NCI-H345 (cell line): Measurements from ENCODE around the gene ENTREP1.
A peak's percentile ranks its signal among the peaks of the same experiment; 100 is the strongest.
"Not testable (repeated sequence)": the region's sequence is repeated elsewhere in the genome, so short reads cannot be mapped to it uniquely, and the experiment has no call there.

Experiments used
- DNase-seq: peaks from one replicate; lab custom pipeline; 2025; lab: John Stamatoyannopoulos, UW

The ENTREP1 gene, protein sequence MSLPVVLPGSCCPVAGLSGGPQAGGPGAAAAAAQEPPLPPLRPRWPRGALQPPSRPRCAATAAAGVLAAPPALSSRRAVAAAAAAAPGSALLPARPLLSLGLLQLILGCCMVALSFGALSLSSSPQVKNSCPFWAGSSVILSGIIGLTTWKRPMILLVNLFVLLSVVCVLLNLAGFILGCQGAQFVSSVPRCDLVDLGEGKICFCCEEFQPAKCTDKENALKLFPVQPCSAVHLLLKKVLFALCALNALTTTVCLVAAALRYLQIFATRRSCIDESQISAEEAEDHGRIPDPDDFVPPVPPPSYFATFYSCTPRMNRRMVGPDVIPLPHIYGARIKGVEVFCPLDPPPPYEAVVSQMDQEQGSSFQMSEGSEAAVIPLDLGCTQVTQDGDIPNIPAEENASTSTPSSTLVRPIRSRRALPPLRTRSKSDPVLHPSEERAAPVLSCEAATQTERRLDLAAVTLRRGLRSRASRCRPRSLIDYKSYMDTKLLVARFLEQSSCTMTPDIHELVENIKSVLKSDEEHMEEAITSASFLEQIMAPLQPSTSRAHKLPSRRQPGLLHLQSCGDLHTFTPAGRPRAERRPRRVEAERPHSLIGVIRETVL

DNA sequence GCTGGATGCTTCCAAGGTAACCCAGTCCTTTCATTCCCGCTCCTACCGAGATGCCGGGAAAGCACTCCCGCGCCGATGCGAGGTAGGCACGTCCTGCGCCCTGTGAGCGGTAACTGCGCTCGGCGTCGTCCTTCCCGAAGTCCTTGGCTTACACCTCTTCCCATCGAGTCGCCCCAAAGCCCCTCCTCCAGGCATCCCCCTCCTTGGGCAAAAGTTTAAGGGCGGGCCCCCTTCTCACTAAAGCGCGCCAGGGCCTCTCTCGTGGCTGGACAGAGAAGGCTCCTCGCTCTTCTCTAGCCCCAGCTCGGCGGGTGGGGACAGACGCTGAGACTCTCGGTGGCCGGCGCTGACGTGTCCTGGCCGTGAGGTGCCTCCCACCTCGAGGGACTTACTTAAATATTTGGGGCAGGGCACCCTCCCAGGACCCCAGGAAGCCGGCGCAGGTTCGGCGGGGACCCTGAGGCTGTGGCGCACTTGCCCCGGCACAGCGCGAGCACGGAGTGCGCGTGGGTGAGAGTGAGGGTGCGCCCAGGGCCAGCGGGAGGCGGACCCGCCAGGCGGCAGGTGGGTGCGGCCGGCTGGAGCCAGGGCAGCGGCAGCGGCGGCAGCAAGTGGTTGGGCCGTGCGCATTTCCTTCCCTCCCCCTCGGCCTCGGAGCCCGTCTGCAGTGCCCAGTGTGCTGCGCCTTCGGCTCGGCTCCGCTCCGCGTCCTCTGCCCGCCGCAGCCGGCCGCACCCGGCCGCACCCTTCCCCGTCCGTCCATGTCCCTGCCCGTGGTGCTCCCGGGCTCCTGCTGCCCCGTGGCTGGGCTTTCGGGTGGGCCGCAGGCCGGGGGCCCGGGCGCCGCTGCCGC, at the start of gene ENTREP1:
Gene ENTREP1 (plus strand): TSS at position 667 of the 853 bp plus-strand sequence. CDS start 95 bp downstream, at position 762.
- DNase-seq, result peak; percentile 53

DNA sequence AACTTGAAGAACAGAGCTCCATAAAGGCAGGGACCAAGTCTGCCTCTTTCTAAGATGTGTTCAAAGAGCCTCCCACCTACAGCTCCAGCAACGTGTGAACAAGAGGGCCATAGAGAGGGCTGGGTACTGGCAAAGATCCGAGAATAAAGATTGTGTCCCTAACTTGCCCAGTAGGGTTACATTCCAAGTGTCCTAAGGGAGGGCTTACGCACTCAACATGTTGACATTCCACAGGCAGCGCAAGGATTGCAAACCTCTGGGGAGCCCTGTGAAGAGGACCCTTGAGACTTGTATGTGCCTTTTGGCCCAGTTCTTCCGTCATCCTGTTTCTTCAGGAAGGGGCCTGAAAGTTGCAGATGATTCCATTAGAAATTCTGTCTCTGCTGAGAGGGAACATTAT, 48.2 kb upstream of the ENTREP1 start:
- no peak for DNase-seq

DNA sequence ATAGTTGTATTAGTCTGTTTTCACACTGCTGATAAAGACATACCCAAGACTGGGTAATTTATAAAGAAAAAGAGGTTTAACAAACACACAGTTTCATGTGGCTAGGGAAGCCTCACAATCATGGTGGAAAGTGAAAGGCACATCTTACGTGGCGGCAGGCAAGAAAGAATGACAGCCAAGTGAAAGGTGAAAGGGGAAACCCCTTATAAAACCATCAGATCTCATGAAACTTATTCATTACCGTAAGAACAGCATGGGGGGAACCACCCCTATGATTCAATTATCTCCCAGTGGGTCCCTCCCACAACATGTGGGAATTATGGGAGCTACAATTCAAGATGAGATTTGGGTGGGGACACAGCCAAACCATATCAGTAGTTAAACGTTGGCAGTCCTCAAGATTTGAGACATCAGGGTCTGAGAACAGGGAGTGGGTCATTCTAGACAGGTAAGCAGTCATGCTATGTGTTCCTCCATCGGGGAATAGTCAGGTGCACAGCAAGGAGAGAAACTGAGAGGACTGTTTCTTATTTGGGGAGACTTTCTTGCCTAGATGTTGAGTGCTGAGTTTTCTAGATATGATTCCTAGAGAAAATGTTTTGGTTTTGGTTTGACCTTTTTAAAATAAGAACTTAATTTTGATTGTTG, 45.8 kb upstream of the ENTREP1 start:
- no peak for DNase-seq

DNA sequence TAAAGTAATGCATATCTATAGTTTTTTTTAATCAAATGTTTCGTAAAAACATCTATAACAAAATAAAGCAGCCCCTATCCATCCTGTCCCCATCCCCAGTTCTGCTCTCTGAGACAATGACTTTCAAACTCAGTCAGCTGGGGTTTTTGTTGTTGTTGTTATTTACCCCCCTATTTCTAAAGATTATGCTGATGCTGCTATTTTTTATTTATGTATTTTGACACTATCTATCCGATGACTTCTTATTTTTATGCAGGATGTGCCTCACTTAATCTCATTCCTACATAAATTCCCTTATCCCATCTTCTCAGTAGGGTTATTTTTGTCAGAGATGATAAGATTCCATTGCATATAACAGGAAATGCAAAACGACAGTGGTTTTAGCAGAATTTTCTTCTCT, 45.3 kb upstream of the ENTREP1 start:
- DNase-seq, result no peak

DNA sequence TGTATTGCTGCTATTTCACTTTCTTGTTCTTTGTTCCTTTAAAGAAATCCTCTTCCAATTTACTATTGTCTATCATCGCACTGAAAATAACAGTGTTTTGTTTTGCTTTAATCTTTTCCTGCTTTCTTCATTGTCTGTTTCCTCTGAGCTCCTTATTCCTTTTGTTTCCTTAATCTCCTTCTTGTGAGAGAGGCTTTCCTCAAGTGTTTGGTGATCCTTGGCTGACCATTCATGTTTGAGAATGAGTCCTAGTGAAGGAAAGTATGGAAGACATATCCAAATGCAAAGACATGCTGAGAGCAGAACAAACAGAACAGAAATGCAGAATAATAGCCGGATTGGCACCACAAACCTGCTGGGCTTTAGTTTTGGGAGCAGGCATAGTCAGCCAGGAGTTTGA, 42.0 kb upstream of the ENTREP1 start:
- no peak for DNase-seq

DNA sequence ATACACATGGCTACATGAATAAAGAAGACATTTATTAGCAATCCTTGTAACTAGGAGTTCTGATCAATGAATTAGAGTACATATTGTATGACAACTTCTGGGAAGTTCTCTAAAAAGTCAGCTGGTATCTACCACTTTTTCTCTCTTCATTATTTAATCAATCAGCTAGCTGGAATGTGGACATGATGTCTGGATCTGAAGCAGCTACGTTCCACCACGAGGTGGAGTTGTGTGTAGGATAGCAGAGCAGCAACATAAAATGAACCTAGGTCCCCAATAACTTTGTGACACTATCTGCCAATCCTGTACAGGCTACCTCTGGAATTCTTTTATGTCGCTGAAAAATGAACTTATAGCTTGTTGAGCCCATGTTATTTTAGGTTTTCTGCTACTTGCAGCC, 32.9 kb upstream of the ENTREP1 start:
- no peak for DNase-seq

DNA sequence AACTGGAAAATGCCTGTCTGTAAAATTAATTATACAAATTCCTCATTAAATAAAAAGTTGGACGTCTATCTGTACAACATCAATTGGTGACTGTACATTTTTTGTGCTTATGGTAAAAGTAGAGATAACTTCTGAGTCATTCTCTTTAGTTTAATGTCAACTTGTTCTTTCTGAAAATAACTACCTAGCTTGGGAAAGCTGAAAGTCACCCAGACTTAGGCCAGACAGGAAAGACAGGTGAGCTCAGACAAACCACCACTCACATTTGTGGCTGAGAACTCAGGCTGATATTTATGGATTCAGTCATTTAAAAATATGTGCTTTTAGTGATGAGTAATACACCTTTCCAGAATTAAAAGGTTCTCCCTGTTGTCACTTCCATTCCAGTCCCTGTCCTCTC, 31.9 kb upstream of the ENTREP1 start:
- no peak for DNase-seq

DNA sequence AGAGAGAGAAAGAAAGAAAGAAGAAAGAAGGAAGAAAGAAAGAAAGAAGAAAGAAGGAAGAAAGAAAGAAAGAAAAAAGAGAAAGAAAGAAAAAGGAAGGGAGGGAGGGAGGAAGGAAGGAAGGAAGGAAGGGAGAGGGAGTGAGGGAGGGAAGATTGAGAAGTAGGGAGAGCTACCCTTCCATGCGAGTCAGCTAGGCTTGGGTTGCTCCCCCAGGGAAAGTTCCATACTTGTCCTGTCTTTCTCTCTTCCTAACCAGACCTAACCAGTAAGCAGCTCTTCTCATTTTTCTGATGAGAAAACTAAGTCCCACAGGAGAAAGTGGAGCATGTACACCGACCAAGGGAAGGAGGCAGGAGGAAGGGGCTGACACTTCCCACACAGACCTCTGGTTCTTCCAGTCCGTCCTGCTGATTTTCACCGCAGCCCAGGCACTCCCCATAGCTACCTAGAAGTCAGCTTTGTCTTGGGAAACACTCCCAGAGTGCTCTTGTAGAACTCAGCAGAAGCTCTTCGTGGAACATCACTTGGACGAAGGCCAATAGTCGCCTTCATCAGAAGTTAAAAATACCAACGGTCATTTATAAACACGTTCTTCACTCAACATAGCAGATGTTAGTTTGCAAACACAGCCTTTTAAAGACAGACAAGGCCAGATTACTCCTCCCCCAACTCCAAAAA, 29.0 kb upstream of the ENTREP1 start:
- no peak for DNase-seq

DNA sequence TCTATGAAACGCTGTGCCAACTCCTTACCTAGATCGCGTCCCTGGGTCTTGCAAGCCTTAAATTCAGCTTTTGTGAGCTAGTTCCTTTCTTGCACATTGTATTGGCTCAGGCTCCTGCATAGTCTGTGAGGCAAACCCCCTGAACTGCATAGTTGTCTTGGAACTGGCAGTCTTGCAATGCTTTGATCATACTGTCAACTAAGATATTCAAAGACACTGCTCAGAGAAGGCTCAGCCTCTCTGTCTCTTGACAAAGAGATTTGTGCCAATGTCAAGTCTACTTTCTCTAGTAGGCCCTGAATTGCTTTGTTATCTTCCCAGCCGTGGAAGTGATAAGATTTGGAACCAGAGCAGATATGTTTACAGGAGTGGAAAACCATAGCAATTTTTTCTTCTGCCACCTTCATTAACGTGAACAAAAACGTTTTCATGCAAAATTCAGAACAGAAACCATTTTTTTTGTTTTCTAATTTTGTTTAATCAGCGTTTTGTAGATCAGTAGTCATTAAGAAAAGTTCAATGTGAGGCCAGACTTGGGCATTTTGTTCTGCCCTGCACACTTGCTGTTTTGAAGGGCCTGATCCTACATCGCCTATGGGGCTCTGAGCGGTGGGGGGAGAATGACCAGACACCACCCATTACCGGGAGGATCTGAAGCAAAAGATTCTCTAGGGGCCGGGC, 27.6 kb upstream of the ENTREP1 start:
- no peak for DNase-seq

DNA sequence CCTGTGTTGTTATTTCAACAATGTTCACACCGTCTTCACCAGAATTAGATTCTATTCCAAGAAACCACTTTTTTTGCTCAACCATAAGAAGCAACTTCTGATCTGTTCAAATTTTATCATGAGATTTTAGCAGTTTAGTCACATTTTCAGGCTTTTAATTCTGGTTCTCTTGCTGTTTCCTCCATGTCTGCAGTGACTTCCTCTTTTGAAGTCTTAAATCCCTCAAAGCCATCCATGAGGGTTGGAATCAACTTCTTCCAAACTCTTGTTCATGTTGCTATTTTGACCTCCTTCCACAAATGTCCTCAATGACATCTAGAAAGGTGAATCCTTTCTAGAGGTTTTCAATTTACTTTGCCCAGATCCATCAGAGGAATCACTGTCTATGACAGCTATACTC, 25.7 kb upstream of the ENTREP1 start:
- no peak for DNase-seq

DNA sequence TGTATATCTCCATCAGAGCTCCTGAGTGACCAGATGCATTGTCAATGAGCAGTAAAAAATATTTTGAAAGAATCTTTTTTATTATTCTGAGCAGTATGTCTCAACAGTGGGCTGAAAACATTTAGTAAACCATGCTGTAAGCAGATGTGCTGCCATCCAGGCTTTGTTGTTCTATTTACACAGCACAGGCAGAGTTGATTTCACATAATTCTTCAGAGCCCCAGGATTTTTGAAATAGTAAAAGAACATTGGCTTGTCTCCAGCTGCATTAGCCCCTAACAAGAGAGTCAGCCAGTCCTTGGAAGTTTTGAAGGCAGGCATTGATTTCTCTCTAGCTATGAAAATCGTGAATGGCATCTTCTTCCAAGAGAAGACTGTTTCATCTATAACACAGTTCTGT, 25.2 kb upstream of the ENTREP1 start:
- DNase-seq, result no peak

DNA sequence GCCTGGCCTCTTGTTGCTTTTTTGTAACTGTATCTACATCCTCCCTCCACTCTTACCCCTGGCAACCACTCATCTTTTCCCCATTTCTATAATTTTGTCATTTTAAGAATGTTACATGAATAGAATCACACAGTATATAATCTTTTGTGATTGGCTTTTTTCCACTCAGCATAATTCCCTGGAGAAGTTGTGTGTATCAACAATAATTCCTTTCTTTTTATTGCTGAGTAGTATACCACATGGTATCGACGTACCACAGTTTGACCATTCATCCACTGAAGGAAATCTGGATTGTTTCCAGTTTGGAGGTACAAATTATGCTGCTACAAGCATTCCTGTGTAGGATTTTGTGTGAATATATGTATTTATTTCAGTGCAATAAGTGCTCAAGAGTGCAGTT, 21.7 kb upstream of the ENTREP1 start:
- no peak for DNase-seq

DNA sequence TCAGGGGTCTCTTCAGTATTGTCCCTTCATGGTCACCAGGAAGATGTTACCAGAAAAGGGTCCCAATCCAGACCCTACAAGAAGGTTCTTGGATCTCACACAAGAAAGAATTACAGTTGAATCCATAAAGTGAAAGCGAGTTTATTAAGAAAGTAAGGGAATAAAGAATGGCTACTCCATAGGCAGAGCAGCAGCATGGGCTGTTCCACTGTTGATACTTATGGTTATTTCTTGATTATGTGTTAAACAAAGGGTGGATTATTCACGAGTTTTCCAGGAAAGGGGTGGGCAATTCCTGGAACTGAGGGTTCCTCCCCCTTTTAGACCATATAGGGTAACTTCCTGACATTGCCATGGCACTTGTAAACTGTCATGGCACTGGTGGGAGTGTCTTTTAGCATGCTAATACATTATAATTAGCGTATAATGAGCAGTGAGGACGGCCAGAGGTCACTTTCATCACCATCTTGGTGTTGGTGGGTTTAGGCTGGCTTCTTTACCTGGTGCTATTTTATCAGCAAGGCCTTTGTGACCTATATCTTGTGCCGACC, 18.0 kb upstream of the ENTREP1 start:
- not testable (repeated sequence) for DNase-seq

DNA sequence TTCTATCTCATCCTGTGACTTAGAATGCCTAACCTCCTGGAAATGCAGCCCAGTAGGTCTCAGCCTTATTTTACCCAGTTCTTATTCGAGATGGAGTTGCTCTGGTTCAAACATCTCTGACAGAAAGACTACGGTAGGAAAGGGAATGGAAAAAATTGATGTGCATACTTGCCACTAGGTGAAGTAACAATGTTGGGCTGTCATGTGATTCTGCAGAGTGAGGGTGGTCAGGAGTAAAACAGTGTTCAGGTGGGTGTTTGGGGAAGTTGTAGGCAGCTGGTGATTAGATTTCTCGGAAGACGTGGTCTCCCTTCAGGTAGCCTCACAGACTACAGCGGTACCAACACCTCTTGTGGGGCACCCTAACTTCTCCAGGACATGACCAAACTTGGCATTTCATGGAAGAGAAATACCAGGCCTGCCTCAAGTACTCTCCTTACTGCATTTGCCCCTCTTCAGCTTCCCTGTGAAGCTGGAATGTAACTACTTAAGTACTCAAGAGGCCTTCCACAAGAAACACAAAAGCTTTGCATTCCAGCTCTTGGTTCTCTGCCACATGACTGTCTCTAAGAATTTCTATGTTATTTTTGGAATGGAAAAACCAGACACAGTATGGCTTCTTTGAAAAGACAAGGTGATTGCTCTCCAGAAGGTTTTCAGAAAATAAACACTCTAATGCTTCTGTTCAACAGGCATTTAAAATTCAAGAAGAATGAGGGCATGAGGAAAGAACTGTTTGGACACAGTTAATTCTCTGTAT, 17.4 kb upstream of the ENTREP1 start:
- DNase-seq, result no peak

DNA sequence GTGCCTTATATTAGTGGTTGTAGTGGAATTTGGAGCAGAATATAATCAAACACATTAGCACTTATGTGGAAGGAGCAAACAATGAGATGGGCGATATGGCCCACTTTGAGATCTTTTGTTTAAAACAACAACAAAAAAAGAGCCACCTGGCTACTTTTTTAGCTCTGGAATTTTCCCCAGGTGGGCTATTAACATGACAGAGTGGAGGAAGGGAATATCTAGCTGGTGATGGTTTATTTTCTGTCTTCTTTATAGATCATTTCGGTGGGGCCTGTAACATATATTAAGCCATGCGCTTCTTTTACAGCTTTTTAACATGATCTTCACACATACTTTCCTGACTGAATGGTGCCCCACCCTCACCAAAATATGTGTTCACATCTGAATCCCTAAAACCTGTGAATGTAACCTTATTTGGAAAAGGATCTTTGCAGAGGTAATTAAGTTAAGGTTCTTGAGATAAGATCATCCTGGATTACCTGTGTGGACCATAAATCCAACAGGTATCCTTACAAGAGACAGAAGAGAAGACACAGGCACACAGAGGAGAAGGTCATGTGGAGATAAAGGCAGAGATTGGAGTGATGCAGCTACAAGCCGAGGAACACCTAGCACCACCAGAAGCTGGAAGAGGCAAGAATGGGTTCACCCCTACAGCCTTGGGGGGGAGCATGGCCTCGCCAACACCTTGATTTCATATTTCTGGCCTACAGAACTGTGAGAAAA, 16.6 kb upstream of the ENTREP1 start:
- no peak for DNase-seq

DNA sequence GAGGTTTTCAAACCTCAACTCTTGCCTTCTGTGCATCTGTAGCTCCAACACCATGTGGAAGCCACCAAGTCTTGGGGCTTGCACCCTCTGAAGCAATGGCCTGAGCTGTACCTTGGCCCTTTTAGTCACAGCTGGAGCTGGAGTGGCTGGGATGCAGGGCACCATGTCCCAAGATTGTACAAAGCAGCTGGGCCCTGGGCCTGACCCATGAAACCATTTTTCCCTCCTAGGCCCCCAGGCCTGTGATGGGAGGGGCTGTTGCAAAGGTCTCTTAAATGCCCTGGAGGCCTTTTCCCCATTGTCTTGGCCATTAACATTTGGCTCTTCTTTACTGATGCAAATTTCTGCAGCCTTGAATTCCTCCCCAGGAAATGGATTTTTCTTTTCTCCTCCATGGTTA, 11.8 kb upstream of the ENTREP1 start:
- DNase-seq, result no peak

DNA sequence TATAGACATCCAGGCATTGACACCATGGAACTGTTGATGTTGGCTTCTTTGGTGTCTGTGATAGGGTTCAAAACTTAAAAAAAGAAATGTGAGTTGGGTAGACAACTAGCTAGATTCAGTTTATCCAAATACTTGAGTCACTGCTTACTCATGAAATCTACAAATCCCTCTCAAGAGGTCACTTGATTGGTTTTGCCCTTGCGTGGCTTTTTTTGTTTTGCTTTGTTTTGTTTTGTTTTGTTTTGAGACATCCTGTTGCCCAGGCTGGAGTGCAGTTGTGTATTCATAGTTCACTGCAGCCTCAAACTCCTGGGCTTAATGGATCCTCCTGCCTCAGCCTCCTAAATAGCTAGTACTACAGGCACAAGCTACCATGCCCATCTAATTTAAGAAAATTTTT, 10.5 kb upstream of the ENTREP1 start:
- no peak for DNase-seq

DNA sequence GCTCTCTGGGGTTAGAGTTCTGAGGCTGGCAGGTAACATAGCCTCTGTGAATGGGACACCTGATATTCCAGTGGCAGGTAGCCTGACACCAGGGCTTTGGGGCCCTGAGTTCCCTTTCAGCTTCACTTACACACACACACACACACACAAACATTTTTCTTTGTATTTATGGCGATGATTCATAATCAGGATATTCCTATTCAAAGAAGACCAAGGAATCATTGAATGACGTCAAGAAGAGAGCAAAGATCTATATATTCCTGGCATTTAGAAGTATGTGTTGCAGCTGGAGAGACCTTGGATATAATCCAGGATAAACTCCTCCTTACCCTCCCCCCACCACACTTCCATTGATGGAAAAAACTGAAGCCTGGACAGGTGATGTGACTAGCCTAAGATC, 7.9 kb upstream of the ENTREP1 start:
- no peak for DNase-seq

DNA sequence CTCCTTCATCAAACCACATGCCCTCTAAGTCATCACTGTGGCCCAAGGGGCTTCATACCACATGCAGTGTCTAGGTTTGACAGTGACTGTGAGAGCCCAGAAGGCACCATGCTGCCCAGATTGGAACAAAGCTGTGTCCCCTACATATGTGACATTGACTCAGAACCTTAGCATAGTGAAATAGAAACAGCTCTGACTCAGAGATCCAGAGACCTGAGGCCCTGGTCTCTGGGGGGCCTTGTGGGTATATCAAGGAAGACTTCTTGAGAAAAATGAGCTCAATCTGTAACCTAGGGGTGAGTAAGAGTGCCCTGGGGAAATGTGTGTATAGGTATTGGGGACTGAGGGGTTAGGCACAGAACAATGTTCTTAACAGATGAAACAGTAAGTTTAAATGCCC, 7.1 kb upstream of the ENTREP1 start:
- DNase-seq, result no peak
